ENCODE results near the gene FMN2.

FMN2 gene

GRCh38 chr1:240492832-240493440 lies 401.3 kb downstream of the FMN2 start:
- peak; percentile 17 for DNase-seq (ENCODE audit: low read depth)
- TF ChIP-seq, protein P1, sequence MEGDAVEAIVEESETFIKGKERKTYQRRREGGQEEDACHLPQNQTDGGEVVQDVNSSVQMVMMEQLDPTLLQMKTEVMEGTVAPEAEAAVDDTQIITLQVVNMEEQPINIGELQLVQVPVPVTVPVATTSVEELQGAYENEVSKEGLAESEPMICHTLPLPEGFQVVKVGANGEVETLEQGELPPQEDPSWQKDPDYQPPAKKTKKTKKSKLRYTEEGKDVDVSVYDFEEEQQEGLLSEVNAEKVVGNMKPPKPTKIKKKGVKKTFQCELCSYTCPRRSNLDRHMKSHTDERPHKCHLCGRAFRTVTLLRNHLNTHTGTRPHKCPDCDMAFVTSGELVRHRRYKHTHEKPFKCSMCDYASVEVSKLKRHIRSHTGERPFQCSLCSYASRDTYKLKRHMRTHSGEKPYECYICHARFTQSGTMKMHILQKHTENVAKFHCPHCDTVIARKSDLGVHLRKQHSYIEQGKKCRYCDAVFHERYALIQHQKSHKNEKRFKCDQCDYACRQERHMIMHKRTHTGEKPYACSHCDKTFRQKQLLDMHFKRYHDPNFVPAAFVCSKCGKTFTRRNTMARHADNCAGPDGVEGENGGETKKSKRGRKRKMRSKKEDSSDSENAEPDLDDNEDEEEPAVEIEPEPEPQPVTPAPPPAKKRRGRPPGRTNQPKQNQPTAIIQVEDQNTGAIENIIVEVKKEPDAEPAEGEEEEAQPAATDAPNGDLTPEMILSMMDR (IDR thresholded peaks at IDR 0.05; ENCODE audit: control insufficient read depth, extremely low read depth, insufficient read depth), result peak; percentile 29
- no peak overlapping the region for H3K4me3 ChIP-seq (ENCODE audit: low read depth, low read length)

DNA sequence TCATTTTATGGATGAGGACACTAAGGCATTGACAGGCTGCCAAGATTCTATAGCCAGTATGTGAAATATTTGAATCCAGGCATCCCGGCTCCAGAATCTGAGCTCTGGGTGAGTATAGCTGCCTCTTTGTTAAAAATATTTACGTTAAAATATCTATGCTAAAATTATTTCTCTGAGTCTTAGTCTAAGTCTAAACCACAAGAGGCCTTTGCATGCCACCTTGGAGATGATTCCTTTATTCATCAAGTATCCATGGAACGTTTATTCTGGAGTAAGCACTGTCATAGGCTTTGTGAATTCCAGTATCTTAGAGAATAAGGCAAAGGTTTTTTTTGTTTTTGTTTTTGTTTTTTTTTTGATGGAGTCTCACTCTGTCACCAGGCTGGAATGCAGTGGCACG lies 403.9 kb downstream of the FMN2 start:
- TF ChIP-seq, protein P1 (IDR thresholded peaks at IDR 0.05; ENCODE audit: control insufficient read depth, extremely low read depth, insufficient read depth), result no peak
- no peak overlapping the region for H3K4me3 ChIP-seq (ENCODE audit: low read depth, low read length)
- no peak for DNase-seq (ENCODE audit: low read depth)

DNA sequence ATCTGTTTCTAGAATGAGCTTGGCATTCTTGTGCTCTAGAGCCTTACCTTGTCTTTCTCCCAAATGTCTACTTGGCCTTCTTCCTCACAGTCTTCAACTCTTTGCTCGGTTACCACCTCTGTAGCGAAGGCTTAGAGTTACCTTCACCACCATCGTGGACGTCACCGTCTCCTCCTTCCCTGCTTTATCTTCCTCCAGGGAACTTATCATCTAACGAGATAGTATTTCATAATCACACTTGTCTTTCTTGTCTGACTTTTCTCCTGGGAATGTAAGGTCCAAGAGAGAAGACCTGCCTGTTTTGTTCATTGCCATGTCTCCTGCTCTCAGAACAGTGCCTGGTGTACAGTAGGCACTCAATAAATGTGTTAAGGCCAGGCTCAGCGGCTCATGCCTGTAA lies 404.7 kb downstream of the FMN2 start:
- H3K4me3 ChIP-seq (ENCODE audit: low read depth, low read length), result no peak overlapping the region
- TF ChIP-seq, protein P1 (IDR thresholded peaks at IDR 0.05; ENCODE audit: control insufficient read depth, extremely low read depth, insufficient read depth), result no peak
- DNase-seq (ENCODE audit: low read depth), result no peak

DNA sequence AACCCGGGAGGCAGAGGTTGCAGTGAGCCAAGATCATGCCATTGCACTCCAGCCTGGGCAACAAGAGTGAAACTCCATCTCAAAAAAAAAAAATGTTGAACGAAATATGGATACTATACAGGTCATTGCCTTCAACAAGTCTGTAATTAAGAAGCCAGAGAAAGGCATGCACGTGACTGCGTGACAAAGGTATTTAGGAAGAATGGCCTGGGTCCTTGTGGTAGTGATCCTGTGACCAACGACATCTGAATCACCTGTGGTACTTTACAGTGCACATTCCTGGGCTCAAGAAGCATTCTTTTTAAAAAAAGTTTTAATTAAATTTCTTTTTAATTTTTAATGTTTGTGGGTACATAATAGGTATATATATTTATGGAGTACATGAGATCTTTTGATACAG lies 405.3 kb downstream of the FMN2 start:
- DNase-seq (ENCODE audit: low read depth), result no peak
- H3K4me3 ChIP-seq (ENCODE audit: low read depth, low read length), result no peak overlapping the region
- TF ChIP-seq, protein P1 (IDR thresholded peaks at IDR 0.05; ENCODE audit: control insufficient read depth, extremely low read depth, insufficient read depth), result no peak

- no peak for DNase-seq (ENCODE audit: low read depth)
- no peak overlapping the region for H3K4me3 ChIP-seq (ENCODE audit: low read depth, low read length)
- TF ChIP-seq, protein P1 (IDR thresholded peaks at IDR 0.05; ENCODE audit: control insufficient read depth, extremely low read depth, insufficient read depth), result no peak
Observed at GRCh38 chr1:240497908-240498307, 406.2 kb downstream of the FMN2 start.

DNA sequence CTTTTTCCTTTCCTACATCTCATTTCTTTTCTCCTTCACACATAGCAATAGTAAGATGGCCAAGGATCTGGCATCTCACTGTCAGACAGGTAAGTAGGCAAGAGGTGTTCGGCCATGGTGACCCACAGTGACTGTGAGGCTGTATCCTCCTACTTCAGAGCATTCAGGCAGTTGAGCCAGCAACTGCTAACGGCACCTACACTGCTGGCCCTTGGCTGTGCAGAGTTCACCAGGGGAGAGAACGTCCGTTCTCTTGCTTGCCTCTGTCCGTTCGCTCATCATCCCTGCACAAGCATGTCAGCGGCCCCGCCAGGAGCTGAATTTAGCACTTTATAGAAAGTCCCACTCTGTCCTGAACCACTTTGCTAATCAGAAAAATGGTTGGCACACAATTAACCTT lies 406.7 kb downstream of the FMN2 start:
- DNase-seq (ENCODE audit: low read depth), result no peak
- TF ChIP-seq, protein P1 (IDR thresholded peaks at IDR 0.05; ENCODE audit: control insufficient read depth, extremely low read depth, insufficient read depth), result no peak
- H3K4me3 ChIP-seq (ENCODE audit: low read depth, low read length), result no peak overlapping the region

- DNase-seq (ENCODE audit: low read depth), result no peak
- no peak overlapping the region for H3K4me3 ChIP-seq (ENCODE audit: low read depth, low read length)
- TF ChIP-seq, protein P1 (IDR thresholded peaks at IDR 0.05; ENCODE audit: control insufficient read depth, extremely low read depth, insufficient read depth), result no peak
Observed at GRCh38 chr1:240499012-240499411, 407.3 kb downstream of the FMN2 start.

Measured in LNCaP clone FGC (cell line).